Measurements from ENCODE around the gene SLC39A11.
"Not testable (repeated sequence)": the region's sequence is repeated elsewhere in the genome, so short reads cannot be mapped to it uniquely, and the experiment has no call there.

The SLC39A11 gene

GRCh38 chr17:72852277-72852938 lies 240.1 kb downstream of the SLC39A11 start:
- in situ Hi-C loops (cut with HindIII; ENCODE audit: low sequenced_read_pairs): no loop called here

GRCh38 chr17:72850410-72851118 lies 241.9 kb downstream of the SLC39A11 start:
- in situ Hi-C loops (cut with HindIII; ENCODE audit: low sequenced_read_pairs): no loop called here

GRCh38 chr17:72846399-72846798 lies 246.1 kb downstream of the SLC39A11 start:
- in situ Hi-C loops (cut with HindIII; ENCODE audit: low sequenced_read_pairs): no loop called here

- in situ Hi-C loops (cut with HindIII; ENCODE audit: low sequenced_read_pairs): no loop called here
These were observed 248.9 kb downstream of the SLC39A11 start for GRCh38 chr17:72843591-72843990.

GRCh38 chr17:72840019-72840418 lies 252.5 kb downstream of the SLC39A11 start:
- in situ Hi-C loops (cut with HindIII; ENCODE audit: low sequenced_read_pairs): no loop called here

GRCh38 chr17:72839131-72839725 lies 253.3 kb downstream of the SLC39A11 start:
- in situ Hi-C loops (cut with HindIII; ENCODE audit: low sequenced_read_pairs): no loop called here

- in situ Hi-C loops (cut with HindIII; ENCODE audit: low sequenced_read_pairs): no loop called here
These were observed 253.9 kb downstream of the SLC39A11 start for GRCh38 chr17:72838581-72838980.

- in situ Hi-C loops (cut with HindIII; ENCODE audit: low sequenced_read_pairs): no loop called here
These were observed 254.4 kb downstream of the SLC39A11 start for GRCh38 chr17:72838068-72838467.

- in situ Hi-C loops (cut with HindIII; ENCODE audit: low sequenced_read_pairs): no loop called here
These were observed 255.2 kb downstream of the SLC39A11 start for GRCh38 chr17:72837335-72837734.

- in situ Hi-C loops (cut with HindIII; ENCODE audit: low sequenced_read_pairs): no loop called here
These were observed 259.2 kb downstream of the SLC39A11 start for GRCh38 chr17:72833128-72833765.

- in situ Hi-C loops (cut with HindIII; ENCODE audit: low sequenced_read_pairs): no loop called here
These were observed 260.2 kb downstream of the SLC39A11 start for GRCh38 chr17:72832306-72832705.

GRCh38 chr17:72829883-72830282 lies 262.6 kb downstream of the SLC39A11 start:
- in situ Hi-C loops (cut with HindIII; ENCODE audit: low sequenced_read_pairs): no loop called here

GRCh38 chr17:72826602-72827001 lies 265.9 kb downstream of the SLC39A11 start:
- in situ Hi-C loops (cut with HindIII; ENCODE audit: low sequenced_read_pairs): no loop called here

- in situ Hi-C loops (cut with HindIII; ENCODE audit: low sequenced_read_pairs): not testable (repeated sequence)
These were observed 266.4 kb downstream of the SLC39A11 start for GRCh38 chr17:72826059-72826458.

- in situ Hi-C loops (cut with HindIII; ENCODE audit: low sequenced_read_pairs): no loop called here
These were observed 267.3 kb downstream of the SLC39A11 start for GRCh38 chr17:72825218-72825617.

GRCh38 chr17:72824267-72824666 lies 268.2 kb downstream of the SLC39A11 start:
- in situ Hi-C loops (cut with HindIII; ENCODE audit: low sequenced_read_pairs): not testable (repeated sequence)

- in situ Hi-C loops (cut with HindIII; ENCODE audit: low sequenced_read_pairs): no loop called here
These were observed 270.0 kb downstream of the SLC39A11 start for GRCh38 chr17:72822358-72823023.

GRCh38 chr17:72816406-72816805 lies 276.1 kb downstream of the SLC39A11 start:
- in situ Hi-C loops (cut with HindIII; ENCODE audit: low sequenced_read_pairs): loop anchor here (10.0 kb wide), 1 partner anchor 288 kb away; no protein-coding TSS in a partner anchor

GRCh38 chr17:72813481-72813880 lies 279.0 kb downstream of the SLC39A11 start:
- in situ Hi-C loops (cut with HindIII; ENCODE audit: low sequenced_read_pairs): loop anchor here (10.0 kb wide), 1 partner anchor 291 kb away; no protein-coding TSS in a partner anchor

GRCh38 chr17:72812823-72813222 lies 279.7 kb downstream of the SLC39A11 start:
- in situ Hi-C loops (cut with HindIII; ENCODE audit: low sequenced_read_pairs): loop anchor here (10.0 kb wide), 1 partner anchor 292 kb away; no protein-coding TSS in a partner anchor
